ENCODE results near the gene CCDC14.

DNA sequence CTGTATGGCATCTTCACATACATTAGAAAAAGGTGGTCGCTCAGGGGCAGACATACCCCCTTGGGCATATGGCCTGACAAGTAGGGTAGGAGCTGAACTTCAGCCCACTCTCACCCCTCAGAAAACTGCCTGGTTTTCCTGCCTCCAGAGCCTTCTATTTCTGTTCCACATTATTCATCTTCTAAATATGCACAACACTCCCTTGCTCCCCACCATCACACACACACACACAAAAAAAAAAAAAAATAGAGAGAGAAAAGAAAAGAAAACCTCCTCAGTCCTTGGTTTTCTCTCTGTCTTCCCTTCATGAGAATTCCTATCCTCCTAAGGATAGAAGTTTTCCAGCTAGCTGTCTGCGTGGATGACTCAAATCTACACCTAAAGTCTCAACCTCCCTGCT, 36.5 kb upstream of the CCDC14 start:
- TF ChIP-seq, protein P1, sequence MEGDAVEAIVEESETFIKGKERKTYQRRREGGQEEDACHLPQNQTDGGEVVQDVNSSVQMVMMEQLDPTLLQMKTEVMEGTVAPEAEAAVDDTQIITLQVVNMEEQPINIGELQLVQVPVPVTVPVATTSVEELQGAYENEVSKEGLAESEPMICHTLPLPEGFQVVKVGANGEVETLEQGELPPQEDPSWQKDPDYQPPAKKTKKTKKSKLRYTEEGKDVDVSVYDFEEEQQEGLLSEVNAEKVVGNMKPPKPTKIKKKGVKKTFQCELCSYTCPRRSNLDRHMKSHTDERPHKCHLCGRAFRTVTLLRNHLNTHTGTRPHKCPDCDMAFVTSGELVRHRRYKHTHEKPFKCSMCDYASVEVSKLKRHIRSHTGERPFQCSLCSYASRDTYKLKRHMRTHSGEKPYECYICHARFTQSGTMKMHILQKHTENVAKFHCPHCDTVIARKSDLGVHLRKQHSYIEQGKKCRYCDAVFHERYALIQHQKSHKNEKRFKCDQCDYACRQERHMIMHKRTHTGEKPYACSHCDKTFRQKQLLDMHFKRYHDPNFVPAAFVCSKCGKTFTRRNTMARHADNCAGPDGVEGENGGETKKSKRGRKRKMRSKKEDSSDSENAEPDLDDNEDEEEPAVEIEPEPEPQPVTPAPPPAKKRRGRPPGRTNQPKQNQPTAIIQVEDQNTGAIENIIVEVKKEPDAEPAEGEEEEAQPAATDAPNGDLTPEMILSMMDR (conservative IDR thresholded peaks at IDR 0.05; ENCODE audit: low read length) = no peak
- no peak for TF ChIP-seq EZH2phosphoT487 (IDR thresholded peaks at IDR 0.05; ENCODE audit: borderline replicate concordance, low read depth, low read length)

Measured in OCI-LY7 (cell line).